ENCODE results near the gene ABL1. TPM values are rescaled to one million over a fixed set of nuclear protein-coding genes. Genes with fewer than 3 reads are reported as not detected.

Gene ABL1
- total RNA-seq, 1 donor from 2014 or later = 31.5 TPM

DNA sequence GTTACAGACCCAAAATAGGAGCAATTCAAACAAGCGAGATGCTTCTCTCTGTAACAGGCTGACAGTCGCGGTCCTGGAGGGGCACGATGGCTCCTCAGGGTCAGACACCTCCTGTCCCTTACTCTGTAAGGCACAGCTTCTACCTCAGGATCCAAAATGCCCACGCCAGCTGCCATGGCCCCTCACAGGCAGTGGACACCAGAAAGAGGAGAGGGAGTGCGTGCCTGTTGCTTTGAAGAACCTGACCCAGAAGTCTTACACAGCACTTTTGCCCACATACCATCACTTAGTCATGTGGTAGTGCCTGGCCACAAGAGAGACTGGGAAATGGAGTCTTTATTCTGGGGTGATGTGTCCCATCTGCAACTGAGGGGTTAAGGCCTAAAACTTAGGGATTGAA is 11.6 kb upstream of the ABL1 start:
- no peak for ATAC-seq (ENCODE audit: poor library complexity)
- intact Hi-C loops (cut with DNase I) = loop anchor here (5.0 kb wide), 1 partner anchor 36 kb away; no protein-coding TSS in a partner anchor
- DNase-seq = no peak

- ATAC-seq (ENCODE audit: poor library complexity) (peak; percentile 24), DNase-seq (no peak)
- intact Hi-C loops (cut with DNase I) = loop anchor here (5.0 kb wide), 1 partner anchor 37 kb away; no protein-coding TSS in a partner anchor
These were observed 11.0 kb upstream of the ABL1 start for GRCh38 chr9:130824079-130824478.

DNA sequence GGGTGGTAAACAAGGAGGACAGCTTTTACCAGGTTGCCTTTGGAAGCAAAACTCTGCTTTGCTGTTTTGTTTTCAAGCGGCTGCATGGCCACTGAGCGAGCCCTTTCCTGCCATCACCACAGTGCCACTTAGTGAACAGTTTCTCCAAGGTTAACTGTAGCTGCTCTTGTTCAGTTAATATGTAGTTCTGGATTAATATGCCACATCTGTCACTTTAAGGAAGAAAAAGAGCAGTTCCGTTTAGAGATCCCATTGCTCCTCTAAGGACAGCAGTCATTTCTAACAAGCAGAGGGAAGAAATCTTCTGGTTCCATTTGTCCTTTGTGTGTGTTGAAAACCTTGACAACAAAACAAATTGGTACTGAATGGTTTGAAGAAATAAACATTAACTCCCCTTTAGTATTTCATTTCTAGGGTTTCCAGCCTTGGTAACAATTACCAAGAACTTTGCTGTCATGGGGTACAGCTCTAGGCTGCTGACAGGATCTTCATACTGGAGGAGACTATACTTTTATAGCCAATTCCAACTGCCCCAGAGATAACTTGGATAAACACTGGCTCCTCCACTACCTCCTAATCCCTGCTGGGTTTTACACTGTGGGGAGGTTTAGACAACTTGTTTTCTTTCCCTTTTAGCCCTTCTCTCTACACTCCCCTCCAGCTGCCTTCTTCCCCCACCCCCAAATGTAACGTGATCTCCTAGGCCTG is 10.3 kb upstream of the ABL1 start:
- ATAC-seq (ENCODE audit: poor library complexity) (peak; percentile 89), DNase-seq (no peak)
- intact Hi-C loops (cut with DNase I) = loop anchor here (5.0 kb wide), 1 partner anchor 37 kb away; no protein-coding TSS in a partner anchor

- DNase-seq (no peak), ATAC-seq (ENCODE audit: poor library complexity) (no peak)
- intact Hi-C loops (cut with DNase I) = no loop called here
These were observed 9.8 kb upstream of the ABL1 start for GRCh38 chr9:130825351-130825651.

GRCh38 chr9:130825809-130826208 is 9.2 kb upstream of the ABL1 start:
- intact Hi-C loops (cut with DNase I) = no loop called here

DNA sequence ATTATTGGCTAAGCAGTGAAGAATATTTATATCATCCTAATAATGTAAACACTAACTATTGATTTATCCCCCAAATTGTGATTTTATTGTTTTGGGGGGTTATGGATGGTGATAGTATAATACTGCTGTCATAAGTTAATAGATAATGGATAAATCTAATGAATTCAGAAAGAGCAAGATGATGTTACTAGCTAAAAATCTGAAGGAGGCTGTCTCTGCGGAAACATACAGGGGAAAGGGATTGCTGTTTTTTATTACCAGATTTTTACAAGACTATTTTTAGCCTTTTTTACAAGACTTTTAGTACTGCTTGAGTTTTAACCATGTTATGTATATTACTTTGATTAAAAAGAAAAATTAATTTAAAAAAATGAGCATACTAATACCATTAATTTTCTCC is 5.3 kb upstream of the ABL1 start:
- ATAC-seq (ENCODE audit: poor library complexity) (no peak), DNase-seq (no peak)
- intact Hi-C loops (cut with DNase I) = no loop called here

More at GRCh38 chr9:130825809-130826208, 9.2 kb upstream of the ABL1 start:
- no peak for DNase-seq
- ATAC-seq (ENCODE audit: poor library complexity) = no peak

DNA sequence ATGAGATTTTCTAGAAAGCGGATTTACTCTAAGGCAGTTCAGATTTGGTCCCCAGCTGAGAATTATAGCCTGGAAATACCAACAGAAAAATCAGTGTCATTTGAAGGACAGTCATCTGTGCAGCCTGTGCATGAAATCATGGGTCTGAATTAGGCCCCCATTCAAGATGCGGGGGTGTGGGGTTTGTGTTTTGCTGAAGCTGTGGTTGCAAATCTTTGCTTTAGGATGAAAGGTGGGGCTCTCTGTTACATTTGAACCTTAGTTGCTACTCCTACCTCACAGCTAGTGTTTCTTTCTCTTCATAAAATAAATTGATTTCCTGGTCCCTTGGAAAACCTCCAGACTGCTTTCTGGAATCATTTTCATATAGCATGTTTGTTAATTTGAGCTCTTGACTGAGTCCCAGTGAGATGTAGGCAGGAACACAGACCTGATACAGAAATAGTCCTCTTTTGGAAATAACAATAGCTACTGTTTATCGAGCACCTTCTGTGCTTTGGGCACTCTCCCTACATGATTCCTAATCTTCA is 4.8 kb upstream of the ABL1 start:
- no peak for ATAC-seq (ENCODE audit: poor library complexity)
- DNase-seq = no peak
- intact Hi-C loops (cut with DNase I) = no loop called here

DNA sequence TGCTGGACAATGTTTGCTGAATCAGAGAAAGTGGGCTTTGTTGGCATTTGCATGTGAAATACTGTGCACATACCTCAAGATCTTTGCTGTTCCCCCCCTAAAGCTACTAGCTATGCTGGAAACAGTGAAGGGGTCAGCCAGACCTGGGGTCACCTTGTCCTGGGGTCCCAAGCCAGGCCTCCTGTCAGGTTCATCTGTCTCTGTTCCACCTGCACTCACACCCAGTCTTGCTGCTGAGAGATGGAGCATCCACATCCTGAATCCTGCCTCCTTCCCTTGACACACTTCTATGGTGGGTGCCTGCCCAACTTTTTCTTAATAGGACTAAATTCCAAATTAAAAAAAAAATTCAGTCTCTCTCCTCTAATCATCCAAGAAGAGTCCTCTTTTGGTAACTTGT is 4.0 kb upstream of the ABL1 start:
- no peak for DNase-seq
- intact Hi-C loops (cut with DNase I) = no loop called here
- no peak for ATAC-seq (ENCODE audit: poor library complexity)

GRCh38 chr9:130833031-130833990 is 1.7 kb upstream of the ABL1 start:
- peak; percentile 13 for ATAC-seq (ENCODE audit: poor library complexity)
- DNase-seq = no peak
- intact Hi-C loops (cut with DNase I) = no loop called here

DNA sequence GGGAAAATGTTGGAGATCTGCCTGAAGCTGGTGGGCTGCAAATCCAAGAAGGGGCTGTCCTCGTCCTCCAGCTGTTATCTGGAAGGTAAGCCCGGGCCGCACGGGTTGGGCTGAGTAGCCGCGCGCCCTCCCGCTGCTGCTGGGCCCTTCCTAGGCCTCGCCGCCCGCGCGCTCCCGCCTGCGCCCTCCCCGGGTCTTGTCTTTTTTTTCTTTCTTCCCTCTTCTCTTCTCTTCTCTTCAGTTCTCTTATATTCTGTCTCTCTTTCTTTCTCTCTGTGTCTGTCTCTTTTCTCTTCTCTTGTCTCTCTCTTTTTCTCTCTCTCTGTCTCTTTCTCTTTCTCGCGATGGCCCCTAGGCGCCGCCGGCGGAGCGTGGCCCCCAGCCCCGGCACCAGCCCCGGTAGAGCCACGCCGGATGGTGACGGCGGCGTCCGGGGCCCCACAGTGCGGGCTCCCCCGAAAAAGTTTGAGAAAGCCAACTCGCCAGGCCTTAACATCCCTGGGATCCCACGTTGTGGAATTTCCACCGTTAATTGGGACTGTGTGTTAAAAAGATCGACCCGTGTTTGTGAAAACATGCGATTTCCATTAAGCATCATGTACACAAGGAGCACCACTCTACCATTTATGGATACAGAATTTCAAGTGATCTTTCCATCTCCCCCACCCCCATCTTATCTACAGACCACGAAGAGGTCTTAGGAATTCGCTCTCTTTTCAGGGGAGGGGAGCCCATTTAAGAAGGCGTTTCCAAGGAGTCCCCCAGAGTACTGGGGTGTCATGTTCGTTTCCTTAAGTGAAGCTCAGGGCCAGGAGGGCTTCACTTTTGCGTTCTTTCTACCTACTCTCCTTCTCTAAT is 616 bp downstream of the ABL1 start:
- DNase-seq = peak; percentile 65
- intact Hi-C loops (cut with DNase I) = no loop called here
- peak; percentile 23 for ATAC-seq (ENCODE audit: poor library complexity)

DNA sequence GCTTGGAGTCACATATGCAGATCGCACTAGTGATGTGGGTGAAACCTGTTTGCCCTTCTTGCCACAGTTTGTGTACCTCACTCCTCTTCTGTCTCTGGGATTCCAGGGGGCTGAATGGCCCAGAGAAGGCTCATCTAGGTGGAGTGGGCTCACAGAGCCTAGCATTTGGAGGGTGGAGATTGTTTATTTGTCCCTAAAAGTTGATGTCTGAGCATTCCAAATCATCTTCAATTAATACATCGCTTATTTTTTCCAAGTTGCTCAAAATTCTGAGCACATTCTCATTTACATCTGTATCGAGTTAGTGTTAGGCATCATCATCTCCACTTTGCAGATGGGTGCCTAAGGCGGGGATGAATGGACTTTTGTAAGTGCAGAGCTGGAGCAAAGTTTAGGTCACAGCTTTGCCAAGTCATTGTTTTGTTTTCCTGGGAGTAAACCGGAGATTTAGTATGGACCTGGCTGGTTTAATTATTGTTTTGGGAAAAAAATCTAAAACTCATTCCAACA is 2.0 kb downstream of the ABL1 start:
- no peak for DNase-seq
- intact Hi-C loops (cut with DNase I) = no loop called here

DNA sequence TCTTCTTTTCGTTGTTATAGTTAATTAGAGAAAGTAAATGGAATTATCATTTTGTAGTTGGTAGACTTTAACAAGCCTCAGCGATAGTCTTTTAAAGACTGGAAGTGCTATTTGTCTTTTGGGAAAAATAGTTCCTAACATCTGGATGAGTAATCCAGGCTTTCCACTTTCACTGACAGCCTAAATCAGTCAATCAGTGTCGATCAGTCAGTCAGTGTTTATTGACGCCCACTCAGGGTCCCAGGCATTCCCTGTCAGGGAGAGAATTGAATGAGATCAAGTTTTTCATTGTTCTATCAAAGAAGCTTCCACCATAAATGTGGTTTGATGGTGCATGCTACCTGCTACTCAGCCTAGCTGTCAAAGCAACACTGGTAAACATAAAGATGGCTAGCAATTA is 2.6 kb downstream of the ABL1 start:
- DNase-seq (no peak), ATAC-seq (ENCODE audit: poor library complexity) (no peak)
- intact Hi-C loops (cut with DNase I) = no loop called here

More for the DNA sequence above, 2.0 kb downstream of the ABL1 start:
- ATAC-seq (ENCODE audit: poor library complexity) = no peak

DNA sequence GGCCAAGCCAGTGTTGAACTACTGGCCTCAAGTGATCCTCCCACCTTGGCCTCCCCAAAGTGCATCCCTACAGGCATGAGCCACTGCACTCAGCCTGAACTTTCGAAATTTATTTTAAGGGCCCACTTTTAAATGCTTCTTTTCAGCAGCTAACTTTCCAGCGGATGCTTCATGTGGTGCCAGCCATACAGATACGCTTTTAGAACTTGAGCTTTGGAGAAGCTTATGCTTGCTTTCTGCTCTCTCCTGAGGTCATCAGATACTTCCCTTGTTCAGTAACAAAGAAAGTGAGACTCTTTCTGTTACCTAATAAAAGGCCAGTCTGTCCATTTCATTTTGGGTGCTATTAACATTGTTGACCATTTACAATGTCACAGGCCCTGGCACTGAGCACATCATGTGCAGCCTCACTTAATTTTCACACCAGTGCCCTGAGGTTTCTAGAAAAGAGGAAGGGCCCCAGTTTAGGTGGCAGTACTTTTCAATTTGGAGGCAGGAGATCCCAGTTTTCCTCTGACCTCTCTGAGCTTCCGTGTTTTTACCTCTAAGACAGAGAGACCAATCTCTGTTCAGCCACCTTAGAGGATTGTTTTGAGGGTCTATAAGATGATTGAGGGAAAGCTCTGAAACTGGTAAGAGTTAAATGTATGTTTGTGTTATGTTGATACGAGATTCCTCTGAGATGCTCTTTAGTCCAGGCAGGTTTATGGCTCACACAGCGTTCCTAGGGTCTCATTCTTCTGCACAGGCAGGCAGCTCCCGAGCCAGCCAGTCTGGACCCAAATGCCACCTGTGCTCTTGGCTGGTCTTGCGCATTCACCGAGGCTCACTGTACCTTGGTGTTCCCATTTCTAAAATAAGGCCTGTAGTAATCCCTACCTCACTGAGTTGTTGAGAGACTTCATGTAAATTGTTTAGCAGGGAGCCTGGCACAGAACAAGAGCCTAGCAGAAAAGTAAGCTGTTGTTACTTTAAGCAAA is 4.4 kb downstream of the ABL1 start:
- DNase-seq (no peak), ATAC-seq (ENCODE audit: poor library complexity) (no peak)
- intact Hi-C loops (cut with DNase I) = no loop called here

- ATAC-seq (ENCODE audit: poor library complexity) (no peak), DNase-seq (no peak)
- intact Hi-C loops (cut with DNase I) = no loop called here
These were observed 7.5 kb downstream of the ABL1 start for GRCh38 chr9:130842545-130842944.

DNA sequence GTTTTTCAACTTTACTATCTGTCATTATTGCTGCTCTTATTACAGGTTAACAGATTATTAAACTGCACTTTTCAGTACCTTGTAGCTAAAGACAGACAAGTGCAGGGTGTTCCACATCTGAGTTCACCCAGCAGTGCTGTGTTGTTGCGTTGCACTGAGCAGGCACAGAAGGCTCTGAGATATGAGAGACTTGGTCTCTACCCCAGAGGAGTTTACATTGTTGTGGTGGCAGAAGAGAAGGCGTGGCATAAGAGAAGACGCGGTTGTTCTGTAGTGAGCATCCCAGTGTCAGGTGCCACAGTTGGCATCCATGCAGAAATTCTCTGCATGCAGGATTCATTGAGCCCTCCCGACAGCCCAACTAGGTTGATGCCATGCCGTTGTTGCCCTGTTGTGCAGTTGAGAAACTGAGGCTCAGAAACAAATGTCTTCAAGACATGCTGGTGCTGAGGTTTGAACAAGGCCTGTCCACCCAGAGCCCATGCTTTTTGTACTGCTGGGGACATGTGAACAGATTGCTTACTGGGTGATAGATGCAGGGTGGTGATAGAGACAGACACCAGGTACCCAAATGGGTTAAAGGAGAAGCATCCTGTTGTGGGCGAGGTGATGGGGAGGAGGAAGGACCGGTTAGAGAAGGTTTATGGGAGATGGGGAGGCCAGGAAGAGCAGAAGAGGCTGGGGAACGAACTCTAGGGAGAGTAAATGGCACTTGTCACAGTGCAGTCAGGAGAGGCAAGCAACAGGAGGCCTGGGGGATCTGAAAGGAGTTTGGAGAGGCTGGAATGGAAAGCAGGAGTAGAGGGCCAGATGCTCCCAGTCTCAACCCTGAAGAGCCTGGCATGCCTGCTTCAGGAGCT is 8.2 kb downstream of the ABL1 start:
- intact Hi-C loops (cut with DNase I) = no loop called here
- ATAC-seq (ENCODE audit: poor library complexity) (no peak), DNase-seq (no peak)

DNA sequence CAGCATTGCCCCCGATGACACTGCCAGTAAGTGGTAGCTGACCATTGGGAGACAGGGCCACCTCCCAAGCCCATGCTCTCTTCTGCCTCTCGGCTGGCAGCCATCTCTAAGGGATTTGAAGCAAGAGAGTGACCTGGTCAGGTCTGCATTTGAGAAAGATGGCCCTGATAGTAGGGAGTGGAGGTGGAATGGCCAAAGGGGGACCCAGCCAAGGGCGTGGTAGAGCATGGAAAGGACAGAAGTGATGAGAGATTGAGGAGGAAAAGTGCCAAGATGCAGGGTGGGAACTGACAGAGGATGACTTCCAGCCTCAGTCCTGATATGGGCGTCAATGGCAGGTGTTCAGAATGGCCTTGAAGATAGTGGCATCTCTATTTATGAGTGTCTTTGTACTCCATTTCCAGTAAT is 9.0 kb downstream of the ABL1 start:
- no peak for DNase-seq
- intact Hi-C loops (cut with DNase I) = no loop called here
- ATAC-seq (ENCODE audit: poor library complexity) = no peak

DNA sequence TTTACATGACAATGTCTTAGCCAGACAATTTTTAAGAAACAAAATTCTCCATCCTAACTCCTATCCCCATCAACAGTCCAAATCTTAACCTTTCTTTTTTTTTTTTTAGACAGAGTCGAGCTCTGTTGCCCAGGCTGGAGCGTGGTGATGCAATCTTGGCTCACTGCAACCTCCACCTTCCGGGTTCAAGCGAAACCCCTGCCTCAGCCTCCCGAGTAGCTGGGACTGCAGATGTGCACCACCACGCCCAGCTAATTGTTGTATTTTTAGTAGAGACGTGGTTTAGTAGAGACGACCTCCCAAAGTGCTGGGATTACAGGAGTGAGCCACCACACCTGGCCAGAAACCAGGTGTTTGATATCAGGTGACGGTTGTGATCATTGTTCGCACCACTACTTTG is 10.2 kb downstream of the ABL1 start:
- intact Hi-C loops (cut with DNase I) = no loop called here
- ATAC-seq (ENCODE audit: poor library complexity) = no peak
- peak; percentile 61 for DNase-seq

Measured in Right ventricle myocardium superior (tissue), 1 donor.